Measurements from ENCODE around the gene ITPRIP. TPM values are rescaled to one million over a fixed set of nuclear protein-coding genes. Genes with fewer than 3 reads are reported as not detected.

Gene ITPRIP, protein sequence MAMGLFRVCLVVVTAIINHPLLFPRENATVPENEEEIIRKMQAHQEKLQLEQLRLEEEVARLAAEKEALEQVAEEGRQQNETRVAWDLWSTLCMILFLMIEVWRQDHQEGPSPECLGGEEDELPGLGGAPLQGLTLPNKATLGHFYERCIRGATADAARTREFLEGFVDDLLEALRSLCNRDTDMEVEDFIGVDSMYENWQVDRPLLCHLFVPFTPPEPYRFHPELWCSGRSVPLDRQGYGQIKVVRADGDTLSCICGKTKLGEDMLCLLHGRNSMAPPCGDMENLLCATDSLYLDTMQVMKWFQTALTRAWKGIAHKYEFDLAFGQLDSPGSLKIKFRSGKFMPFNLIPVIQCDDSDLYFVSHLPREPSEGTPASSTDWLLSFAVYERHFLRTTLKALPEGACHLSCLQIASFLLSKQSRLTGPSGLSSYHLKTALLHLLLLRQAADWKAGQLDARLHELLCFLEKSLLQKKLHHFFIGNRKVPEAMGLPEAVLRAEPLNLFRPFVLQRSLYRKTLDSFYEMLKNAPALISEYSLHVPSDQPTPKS
- 3.2 and 3.3 TPM in 2 replicates for total RNA-seq (2014; rRNA removed; shearing (Covaris generic))

DNA sequence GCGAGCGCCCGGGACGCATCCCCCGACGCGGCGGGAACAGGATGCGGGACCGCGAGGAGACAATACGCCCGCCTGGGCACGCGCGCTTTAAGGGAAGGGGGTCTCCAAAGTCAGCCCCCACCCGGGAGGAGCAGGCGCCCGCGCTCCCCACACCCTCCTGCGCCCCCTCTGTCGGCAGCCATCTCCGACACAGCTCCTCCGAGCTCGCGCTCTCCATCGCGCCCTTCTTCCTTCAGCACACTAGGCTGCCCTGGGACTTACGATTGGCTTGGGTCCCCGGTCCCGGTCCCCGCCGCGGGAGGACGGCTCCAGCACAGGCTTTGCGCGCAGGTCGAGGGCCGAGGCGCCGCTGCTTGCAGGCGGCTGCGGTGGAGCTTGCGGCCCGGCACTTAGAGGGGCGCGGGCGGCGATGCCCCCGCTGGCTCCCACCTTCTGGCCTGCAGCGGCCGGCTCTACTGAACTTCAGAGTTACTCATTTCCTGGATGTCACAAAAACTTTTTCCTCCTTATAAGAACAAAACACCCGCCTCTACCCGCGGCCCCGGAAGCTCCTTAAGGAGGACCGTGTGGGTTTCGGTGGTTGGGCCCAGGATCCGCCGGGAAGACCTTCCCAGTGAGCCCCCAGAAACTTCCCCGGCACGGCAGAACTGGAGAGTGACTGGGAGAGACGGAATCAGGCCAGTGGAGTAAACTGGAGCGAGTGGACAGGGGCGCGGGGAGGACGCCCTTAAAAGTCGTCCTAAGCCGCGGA, at the start of gene ITPRIP:
TSS of gene ITPRIP (minus strand) at position 481 of the 751 bp plus-strand sequence. CDS start 22,414 bp downstream, outside the sequence.
- DNase-seq (ENCODE audit: low read depth): peak; percentile 70

DNA sequence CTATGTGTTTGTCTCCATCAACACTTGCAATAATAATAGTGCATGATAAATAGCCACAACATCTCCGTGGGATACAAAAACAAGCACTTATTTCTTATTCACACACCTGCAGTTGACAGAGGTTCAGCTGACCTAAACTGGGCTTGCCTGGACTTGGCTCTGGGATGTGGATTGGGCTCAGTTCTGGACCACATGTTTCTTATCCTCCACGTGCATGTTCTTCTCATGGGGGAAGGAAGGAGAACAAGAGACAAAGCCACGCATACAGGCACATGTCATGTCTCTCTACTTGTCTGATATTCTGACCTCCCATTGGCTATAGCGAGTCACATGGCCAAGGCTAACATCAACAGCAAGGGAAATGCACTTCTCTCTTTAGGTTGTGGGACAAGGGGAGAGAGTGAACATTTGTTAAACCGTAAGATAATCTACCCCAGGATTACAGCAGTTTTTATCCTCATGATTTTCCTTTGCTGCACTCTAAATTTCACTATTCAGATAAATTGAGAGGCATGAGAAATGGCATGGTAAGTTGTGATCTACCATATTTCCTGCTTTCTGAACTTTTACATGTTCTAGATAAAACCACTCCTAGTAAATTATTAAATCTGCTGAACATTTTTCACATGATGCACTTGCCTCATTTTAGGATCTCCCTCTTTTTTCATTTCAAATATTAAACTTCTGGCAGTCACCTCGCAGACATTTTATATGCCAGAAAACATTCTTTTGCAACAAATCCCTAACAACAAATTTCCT, 49.0 kb upstream of the ITPRIP start:
- DNase-seq (ENCODE audit: low read depth): no peak

DNA sequence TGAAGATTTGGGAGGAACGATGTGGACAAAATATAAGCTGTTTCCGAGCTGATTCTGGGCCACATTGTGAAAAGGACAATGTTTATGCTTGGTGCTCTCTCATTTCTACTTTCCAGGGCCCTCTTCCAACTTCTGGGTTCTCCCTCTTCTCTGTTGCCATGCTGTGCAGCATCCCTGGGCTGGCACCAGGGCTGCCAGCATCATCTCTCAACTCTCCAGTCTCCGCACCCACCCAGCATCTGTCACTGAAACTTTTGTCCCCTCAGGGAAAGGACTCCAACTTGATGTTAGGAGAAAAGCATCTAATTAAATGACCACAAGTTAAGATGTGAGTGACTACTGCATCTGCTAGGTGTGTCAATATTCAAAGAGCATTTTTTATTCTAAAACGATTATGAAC, 42.1 kb upstream of the ITPRIP start:
- no peak for DNase-seq (ENCODE audit: low read depth)

DNA sequence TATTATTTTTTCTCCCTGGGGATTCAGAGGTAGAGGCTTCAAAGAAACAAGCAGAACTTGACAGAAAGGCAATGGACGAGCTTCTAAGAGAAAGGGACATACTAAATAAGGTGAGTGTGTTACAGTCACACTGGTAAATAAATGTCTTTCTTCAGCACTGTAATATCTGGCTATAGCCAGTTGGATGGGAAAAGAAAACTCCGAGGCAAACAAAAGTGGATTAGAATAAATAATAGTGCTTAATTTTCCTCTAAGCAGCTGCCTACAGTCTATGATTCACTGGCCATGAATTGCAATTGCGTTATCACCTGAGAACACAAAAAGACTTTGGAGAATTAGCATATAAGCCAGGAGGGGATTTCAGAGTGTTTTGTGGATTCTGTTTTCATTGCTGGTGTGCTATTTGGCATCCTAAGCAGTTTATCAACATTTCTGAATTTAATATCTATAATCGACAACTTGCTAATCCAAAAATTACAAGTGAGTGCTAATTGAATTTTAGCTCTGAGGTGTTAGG, 38.6 kb upstream of the ITPRIP start:
- DNase-seq (ENCODE audit: low read depth): no peak

DNA sequence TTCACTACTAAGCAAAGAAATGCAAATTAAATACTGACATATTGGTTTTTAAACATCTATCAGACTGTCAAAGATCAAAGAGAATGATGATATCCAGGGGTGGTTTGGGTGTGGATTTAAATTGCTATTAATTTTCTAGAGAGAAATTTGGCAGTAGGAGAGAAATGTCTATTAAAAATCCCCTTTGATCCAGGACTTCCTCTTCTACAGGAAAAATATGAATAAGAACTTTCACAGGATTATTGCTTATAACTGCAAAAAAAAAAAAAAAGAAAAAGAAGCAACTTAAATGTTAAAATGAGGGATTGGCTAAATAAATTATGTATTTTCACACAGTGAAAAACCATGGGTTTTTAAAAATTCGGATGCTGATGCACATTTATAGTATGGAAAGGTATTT, 36.3 kb upstream of the ITPRIP start:
- DNase-seq (ENCODE audit: low read depth): no peak

DNA sequence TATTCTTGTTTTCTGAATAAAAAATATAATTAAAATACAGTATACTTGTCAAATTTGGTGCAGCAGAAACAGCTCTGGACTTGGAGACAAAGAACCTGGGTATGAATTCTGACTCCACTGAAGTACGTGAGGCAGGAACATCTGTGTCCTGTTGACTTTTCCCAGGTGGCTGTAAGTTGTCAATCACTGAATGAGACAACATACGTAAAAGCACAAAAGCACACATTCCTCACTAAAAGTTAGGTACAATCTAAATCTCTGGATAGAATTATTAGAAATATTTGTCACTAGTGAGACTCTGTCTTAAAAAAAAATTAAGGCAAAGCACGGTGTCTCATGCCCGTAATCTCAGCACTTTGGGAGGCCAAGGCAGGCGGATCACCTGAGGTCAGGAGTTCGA, 33.5 kb upstream of the ITPRIP start:
- DNase-seq (ENCODE audit: low read depth): no peak

DNA sequence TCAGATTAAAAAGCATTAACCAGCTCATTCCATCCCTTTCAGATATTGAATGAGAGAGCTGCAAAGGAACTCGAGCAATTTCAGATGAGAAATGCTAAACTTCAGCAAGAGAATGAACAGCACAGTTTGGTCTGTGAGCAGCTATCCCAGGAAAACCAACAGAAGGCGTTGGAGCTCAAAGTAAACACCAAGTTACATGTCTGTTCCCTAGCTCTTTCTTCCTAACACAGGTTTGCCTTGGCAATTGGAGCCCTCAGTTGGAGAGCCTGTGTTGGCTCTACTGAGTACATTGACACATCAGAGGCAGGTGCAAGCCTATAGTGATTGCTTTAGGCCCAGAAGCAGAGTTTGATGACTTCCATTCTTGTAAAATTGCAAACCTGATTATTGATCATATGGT, 30.1 kb upstream of the ITPRIP start:
- DNase-seq (ENCODE audit: low read depth): no peak

DNA sequence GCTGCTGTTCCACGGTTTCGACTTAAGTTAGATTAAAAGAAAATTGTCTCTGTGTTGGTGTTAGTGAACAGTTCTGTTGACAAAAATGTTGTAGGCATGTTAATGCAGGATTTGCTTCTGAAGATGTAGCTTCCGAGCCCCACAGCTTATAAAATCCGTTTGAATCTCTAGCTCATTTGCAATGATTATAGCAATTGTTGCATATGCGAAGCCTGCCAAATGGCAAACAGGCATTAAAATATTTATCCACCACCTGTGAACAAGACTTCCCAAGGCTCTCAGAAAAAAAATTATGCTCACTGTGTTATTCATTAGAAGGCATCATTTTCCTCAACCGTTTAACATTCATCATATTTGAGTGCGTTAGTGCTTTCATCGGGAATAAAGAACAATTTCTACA, 29.6 kb upstream of the ITPRIP start:
- no peak for DNase-seq (ENCODE audit: low read depth)

DNA sequence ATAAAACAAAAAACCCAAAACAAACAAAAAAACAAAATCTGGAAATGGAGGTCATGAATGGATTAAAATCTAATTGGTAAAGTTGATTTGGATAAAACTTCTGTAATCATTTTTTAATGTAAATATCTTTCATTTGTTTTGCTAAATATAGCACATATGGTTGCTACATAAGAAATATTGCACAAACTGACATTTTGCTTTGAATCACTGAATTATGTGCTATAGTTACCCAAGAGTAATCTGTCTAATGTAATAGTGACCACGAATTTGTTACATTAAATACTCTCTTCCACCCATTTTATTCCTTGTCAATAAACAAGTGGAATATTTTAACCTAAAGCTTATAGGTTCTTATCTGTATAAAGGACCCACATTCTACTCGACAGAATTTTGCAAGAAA, 21.5 kb upstream of the ITPRIP start:
- no peak for DNase-seq (ENCODE audit: low read depth)

DNA sequence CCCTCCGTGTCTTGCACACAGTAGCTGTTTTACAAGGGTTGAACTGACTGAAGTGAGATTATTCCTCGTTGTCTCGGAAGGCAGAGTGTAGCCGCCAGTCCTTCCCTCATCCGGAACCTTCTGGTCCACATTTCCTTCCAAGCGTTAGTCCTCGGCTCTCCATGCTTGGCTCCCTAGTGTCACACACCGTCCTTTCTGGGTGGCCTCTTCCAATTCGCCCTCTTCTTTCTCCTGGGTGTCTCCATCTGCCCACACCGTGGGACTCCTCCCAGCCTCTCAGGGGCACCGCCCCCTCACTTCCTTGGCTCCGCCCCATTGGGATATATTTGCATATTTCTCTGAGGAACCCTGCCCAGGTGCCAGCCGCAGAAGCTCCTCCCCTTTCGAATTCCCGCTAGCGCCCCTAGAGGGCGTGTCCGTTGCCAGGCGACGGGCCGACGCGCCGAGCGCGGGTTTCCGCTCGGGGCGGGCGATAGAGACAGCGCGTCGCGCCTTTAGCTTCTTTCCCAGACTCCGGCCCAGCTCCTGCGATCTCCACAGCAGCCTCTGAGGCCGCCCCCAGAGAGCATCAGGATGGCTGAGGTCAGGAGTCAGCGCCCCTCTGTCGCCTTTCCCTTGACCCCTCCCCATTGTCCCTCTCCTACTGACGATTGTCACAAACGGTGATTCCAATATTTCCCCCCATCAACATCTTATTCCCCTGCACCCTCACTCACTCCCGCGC, 15.2 kb upstream of the ITPRIP start, which contains the start of gene CFAP58:
TSS of gene CFAP58 (plus strand) at position 509 of the 724 bp plus-strand sequence. CDS start at position 574, 65 bp downstream.
- peak; percentile 80 for DNase-seq (ENCODE audit: low read depth)

DNA sequence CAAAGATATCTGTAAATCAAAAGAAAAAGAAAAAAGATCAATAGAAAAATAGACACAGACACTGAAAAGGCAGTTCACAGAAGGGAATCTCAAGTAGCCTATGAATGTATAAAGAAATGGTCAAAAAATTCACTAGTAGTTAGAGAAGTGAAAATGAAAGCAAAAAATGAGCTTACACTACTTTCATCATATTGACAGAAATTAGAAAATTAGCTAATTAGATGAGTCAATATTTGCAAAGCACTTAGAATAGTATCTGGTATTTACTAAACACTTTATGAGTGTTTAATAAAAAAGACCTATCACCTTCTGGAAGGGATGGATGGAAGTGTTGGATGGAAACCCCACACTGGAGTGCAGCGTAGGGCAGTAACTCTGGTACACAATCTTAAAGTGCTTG, 13.7 kb upstream of the ITPRIP start:
- DNase-seq (ENCODE audit: low read depth): no peak

DNA sequence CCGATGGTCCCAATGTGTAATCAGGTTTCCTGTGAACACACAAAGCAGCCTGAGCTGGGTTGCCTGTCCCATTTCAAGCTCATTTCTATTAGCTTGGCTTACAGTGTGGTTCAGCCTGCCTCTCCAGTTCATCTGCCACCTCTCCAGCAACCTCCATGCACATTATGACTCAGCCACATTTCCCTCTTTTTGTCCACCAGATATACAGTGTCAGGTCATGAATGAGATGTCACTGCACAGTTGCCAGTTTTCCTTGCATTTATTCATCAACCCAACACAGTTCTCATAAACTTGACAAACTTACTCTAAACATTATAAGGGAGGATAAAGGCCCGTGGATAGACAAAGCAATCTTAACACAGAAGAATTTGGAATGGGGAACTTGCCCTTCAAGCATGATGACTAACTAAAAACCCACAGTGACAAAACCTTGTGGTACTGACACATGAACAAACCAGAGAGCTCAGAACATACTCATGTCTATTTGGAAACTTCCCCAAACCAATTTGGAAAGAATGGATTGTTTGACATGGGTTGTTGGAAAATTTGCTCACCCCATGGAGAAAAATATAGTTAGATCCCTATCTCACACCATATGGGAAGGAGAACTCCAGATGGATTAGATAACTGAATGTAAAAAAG, 12.9 kb upstream of the ITPRIP start:
- no peak for DNase-seq (ENCODE audit: low read depth)

DNA sequence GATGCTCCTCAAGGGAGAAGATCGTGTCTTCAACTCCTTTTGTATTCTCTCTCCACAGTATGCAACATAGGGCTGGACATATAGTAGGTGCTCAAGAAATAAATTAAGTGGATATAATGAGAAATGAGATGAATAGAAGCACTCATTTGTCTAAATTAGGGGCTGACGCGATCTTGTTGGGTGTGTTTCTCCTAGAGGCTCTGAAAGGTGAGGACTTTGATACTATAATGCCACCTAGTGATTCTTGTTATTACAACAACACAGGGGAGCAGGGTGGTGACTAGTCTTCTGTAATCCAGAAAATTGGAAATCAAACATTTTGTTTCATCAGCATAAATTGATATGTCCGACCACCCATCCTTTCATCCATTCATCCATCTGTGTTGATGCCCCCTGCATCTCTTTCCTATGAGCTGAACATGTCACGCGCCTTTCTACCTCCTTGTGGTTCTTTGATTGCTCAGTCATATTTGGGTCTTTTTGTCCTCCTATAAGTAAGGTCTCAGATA, 11.9 kb upstream of the ITPRIP start:
- no peak for DNase-seq (ENCODE audit: low read depth)

DNA sequence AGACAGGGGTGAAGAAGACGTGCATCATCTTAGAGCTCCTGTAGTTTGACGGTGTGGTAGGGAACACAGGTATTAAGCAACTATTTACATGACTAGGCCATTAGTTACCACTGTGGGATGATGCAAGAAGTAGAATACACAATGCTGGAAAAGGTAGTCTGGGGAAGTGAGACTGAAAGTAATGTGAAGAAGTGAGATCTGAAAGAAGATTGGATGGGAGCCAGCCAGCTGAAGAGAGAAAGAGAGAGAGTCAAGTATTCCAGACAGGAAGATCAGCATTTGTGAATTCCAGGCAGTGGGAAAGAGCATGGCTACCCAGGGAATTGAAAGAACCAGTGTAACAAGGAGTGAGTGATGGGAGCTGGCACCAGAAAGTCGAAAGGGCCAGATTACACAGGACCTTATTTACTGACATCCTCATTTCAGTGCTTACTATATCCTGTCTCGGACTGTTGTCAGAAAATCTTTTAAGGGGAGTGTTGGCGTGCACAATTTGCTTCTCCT, 11.4 kb upstream of the ITPRIP start:
- no peak for DNase-seq (ENCODE audit: low read depth)

DNA sequence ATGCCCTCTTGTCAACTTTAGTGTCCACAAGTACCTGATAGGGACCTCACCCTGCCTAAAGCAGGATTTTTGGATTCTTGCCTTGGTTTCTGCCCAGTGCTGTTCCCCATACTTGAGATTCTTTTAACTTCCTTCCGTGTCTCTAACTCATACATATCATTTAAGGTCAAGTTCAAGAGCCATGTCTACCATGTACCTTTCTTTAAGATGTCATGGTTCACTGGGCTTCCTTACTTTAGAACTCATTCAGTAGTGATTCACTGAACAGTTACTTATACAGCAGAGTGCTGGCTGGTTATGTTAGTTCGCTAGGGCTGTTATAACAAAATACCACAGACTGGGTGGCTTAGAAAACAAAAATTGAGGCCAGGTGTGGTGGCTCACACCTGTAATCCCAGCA, 10.3 kb upstream of the ITPRIP start:
- no peak for DNase-seq (ENCODE audit: low read depth)

DNA sequence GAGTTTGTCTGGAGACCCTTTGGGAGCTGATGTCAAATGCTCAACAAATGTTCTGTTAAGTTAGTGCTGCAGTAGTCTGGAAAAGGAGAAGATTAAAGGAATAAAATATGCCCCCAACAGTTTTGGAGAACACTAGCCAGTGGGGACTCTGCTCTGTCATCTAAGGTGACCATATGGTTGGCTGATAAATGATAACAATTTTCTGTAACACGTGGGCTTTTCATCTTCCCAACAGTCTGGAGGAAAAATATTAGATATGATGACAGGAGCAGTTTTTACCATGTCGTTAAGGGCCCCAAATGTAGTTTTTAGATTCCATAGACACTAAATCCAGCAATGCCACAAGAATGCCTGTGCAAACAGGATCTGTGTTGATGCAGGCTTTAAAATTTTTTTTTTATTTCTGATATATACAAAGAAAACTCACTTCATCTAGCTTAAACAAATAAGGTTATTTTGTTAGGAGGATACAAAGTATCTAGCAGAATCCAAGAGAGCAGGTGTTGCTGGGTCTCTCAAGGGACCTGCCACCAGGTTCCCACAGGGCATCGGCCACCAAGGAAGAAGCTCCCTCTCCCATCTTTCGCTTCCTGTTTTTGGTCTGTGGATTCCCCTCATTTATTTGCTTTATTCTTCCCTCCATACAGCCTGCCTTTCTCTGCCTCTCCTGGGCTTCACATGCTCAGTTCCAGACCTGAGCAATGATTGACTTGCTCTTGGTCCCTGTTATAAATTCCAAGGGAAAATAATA, 9.2 kb upstream of the ITPRIP start:
- no peak for DNase-seq (ENCODE audit: low read depth)

DNA sequence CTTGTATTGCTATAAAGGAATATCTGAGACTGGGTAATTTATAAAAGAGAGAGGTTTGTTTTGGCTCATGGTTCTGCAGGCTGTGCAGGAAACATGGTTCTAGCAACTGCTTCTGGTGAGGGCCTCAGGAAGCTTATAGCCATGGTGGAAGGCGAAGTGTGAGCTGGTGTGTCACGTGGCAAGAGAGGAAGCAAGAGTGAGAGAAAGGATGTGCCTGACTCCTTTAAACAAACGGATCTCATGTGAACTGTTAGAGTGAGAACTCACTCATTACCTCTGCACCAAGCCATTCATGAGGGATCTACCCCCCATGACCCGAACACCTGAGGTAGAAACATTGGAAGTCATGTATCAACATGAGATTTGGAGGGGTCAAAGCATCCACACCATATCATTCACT, 7.7 kb upstream of the ITPRIP start:
- DNase-seq (ENCODE audit: low read depth): no peak

DNA sequence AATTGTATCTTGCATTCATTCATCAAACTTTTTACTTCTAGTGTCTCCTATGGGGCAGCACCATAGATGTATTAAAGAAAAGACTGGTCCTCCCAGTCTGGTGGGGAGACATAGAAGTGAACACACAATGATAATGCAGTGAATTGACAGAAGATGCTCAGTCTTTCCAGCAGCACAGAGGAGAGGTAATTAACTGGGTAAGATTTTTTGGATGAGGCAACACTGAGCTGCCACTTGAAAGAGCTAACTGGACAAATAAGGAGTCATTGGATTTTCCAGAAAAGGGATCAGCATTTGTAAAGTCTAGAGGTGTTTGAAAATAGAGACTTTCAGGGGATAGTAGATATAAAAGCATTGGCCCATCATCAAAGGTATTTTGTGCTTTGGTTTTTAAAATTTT, 7.2 kb upstream of the ITPRIP start:
- no peak for DNase-seq (ENCODE audit: low read depth)

DNA sequence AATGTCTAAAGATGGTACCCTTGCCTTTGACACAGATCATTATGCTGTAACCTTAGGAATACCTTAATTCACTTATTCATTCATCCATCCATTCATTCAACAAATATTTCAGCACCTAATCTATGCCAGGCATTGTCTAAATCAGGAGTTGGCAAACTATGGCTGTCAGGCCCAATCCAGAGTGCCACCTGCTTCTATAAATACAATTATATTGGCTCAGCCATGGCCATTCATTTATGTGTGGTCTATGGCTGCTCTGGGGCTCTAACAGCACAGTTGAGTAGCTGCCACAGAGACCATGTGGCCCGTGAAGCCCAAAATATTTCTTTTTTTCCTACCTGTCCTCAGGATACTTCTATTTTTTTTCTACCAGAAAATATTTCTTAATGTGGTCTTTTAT, 6.0 kb upstream of the ITPRIP start:
- DNase-seq (ENCODE audit: low read depth): no peak

Data from Daoy (cell line).